Measurements from ENCODE around the gene SIPA1L3. TPM values are rescaled to one million over a fixed set of nuclear protein-coding genes. Genes with fewer than 3 reads are reported as not detected.

SIPA1L3 gene
- total and polyA plus RNA-seq, 2 of the 13 experiments (the other 11 are each of a cell fraction or from before 2014, with no cell fraction given), result 5.5 to 7.7 TPM

DNA sequence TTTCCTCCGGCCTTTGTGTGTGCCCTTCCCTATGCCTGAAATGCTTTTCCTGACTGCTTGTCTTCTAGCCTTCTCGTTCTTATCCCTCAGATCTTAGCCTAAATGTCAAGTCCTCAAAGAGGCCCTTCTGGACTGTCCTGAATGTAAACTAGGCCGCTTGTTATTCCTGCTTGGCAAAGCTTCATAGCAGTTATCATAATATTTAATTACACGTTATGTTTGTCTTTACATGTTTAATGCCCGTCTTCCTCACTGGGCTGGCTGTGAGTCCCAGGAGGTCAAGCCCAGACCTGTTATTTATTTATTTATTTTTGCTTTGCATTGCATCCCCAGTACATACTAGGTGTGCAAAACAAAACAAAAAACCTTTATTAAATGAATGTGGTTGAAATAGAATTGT lies 62.7 kb downstream of the SIPA1L3 start:
- intact Hi-C loops (cut with micrococcal nuclease; ENCODE audit: unreplicated experiment) (no loop called here), in situ Hi-C loops (cut with HindIII; ENCODE audit: extremely low pct_ligation_motif_present, low pct_unique_long_range_greater_than_20kb) (no loop called here)
- peaks cover 15% of the 10 kb centered on the region for H3K4me1 ChIP-seq (ENCODE audit: insufficient read depth, low read length)
- TF ChIP-seq RFX3 (CRISPR knock-in tag; IDR thresholded peaks at IDR 0.05), result no peak
- no peak for TF ChIP-seq FLYWCH1 (CRISPR knock-in tag; IDR thresholded peaks at IDR 0.05)
- no peak for TF ChIP-seq BORCS8-MEF2B (CRISPR knock-in tag; IDR thresholded peaks at IDR 0.05)
- TF ChIP-seq, protein P1, sequence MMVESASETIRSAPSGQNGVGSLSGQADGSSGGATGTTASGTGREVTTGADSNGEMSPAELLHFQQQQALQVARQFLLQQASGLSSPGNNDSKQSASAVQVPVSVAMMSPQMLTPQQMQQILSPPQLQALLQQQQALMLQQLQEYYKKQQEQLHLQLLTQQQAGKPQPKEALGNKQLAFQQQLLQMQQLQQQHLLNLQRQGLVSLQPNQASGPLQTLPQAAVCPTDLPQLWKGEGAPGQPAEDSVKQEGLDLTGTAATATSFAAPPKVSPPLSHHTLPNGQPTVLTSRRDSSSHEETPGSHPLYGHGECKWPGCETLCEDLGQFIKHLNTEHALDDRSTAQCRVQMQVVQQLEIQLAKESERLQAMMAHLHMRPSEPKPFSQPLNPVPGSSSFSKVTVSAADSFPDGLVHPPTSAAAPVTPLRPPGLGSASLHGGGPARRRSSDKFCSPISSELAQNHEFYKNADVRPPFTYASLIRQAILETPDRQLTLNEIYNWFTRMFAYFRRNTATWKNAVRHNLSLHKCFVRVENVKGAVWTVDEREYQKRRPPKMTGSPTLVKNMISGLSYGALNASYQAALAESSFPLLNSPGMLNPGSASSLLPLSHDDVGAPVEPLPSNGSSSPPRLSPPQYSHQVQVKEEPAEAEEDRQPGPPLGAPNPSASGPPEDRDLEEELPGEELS (CRISPR knock-in tag; IDR thresholded peaks at IDR 0.05), result no peak
- TF ChIP-seq MBNL3 (CRISPR knock-in tag; conservative IDR thresholded peaks at IDR 0.05), result no peak
- no peak for TF ChIP-seq SYNCRIP (IDR thresholded peaks at IDR 0.05; ENCODE audit: insufficient read depth, low read depth, low read length)
- TF ChIP-seq, protein P2, sequence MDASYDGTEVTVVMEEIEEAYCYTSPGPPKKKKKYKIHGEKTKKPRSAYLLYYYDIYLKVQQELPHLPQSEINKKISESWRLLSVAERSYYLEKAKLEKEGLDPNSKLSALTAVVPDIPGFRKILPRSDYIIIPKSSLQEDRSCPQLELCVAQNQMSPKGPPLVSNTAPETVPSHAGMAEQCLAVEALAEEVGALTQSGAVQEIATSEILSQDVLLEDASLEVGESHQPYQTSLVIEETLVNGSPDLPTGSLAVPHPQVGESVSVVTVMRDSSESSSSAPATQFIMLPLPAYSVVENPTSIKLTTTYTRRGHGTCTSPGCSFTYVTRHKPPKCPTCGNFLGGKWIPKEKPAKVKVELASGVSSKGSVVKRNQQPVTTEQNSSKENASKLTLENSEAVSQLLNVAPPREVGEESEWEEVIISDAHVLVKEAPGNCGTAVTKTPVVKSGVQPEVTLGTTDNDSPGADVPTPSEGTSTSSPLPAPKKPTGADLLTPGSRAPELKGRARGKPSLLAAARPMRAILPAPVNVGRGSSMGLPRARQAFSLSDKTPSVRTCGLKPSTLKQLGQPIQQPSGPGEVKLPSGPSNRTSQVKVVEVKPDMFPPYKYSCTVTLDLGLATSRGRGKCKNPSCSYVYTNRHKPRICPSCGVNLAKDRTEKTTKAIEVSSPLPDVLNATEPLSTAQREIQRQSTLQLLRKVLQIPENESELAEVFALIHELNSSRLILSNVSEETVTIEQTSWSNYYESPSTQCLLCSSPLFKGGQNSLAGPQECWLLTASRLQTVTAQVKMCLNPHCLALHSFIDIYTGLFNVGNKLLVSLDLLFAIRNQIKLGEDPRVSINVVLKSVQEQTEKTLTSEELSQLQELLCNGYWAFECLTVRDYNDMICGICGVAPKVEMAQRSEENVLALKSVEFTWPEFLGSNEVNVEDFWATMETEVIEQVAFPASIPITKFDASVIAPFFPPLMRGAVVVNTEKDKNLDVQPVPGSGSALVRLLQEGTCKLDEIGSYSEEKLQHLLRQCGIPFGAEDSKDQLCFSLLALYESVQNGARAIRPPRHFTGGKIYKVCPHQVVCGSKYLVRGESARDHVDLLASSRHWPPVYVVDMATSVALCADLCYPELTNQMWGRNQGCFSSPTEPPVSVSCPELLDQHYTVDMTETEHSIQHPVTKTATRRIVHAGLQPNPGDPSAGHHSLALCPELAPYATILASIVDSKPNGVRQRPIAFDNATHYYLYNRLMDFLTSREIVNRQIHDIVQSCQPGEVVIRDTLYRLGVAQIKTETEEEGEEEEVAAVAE (CRISPR knock-in tag; IDR thresholded peaks at IDR 0.05; ENCODE audit: borderline replicate concordance), result no peak
- TF ChIP-seq, protein P3, sequence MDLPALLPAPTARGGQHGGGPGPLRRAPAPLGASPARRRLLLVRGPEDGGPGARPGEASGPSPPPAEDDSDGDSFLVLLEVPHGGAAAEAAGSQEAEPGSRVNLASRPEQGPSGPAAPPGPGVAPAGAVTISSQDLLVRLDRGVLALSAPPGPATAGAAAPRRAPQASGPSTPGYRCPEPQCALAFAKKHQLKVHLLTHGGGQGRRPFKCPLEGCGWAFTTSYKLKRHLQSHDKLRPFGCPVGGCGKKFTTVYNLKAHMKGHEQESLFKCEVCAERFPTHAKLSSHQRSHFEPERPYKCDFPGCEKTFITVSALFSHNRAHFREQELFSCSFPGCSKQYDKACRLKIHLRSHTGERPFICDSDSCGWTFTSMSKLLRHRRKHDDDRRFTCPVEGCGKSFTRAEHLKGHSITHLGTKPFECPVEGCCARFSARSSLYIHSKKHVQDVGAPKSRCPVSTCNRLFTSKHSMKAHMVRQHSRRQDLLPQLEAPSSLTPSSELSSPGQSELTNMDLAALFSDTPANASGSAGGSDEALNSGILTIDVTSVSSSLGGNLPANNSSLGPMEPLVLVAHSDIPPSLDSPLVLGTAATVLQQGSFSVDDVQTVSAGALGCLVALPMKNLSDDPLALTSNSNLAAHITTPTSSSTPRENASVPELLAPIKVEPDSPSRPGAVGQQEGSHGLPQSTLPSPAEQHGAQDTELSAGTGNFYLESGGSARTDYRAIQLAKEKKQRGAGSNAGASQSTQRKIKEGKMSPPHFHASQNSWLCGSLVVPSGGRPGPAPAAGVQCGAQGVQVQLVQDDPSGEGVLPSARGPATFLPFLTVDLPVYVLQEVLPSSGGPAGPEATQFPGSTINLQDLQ (CRISPR knock-in tag; IDR thresholded peaks at IDR 0.05), result no peak
- no peak for TF ChIP-seq KAT8 (CRISPR knock-in tag; IDR thresholded peaks at IDR 0.05)
- peaks cover 4% of the 10 kb centered on the region for H3K79me2 ChIP-seq (ENCODE audit: insufficient read depth, low read length)
- ATAC-seq (no peak), FAIRE-seq (no peak), DNase-seq (ENCODE audit: low spot score) (no peak)
- ChIA-PET POLR2A (no interaction called here), CTCF (ENCODE audit: low intra/inter-chr PET ratio, low total read pairs) (no interaction called here)
- H3K27me3 ChIP-seq (ENCODE audit: control insufficient read depth in 1 of 2, insufficient read depth in 2 of 2, low read length in 2 of 2), result no peaks in the 10 kb centered on the region
- no peak overlapping the region for H3K4me2 ChIP-seq (ENCODE audit: low read depth, low read length)
- WGBS (ENCODE audit: low lambda C conversion rate), result 96% methylated on average over 5 of the region's 5 CpGs
- no peaks in the 10 kb centered on the region for H3K9me3 ChIP-seq (ENCODE audit: low read length)
- no peak overlapping the region for H3K9ac ChIP-seq (ENCODE audit: insufficient read depth, low read depth, low read length)
- no peak overlapping the region for H3K4me3 ChIP-seq (replicated peaks in 1 of 3; ENCODE audit: insufficient read depth in 1 of 3, low read depth in 2 of 3, low read length in 3 of 3)
- H3K27ac ChIP-seq (ENCODE audit: extremely low read length, insufficient read depth, low read length), result no peak overlapping the region
- H3K36me3 ChIP-seq (replicated peaks in 1 of 2; ENCODE audit: control insufficient read depth in 1 of 2, insufficient read depth in 2 of 2, low read length in 2 of 2), result no peaks in the 10 kb centered on the region
- H2AFZ ChIP-seq (ENCODE audit: low read length), result no peak overlapping the region
- no TSS peak for BruUV-seq (replicated peaks)
- no peaks in the 10 kb centered on the region for H4K20me1 ChIP-seq (ENCODE audit: insufficient read depth, low read length)
